Kidney epithelial cell (primary cell): Measurements from ENCODE around the gene SPTBN1. TPM values are rescaled to one million over a fixed set of nuclear protein-coding genes. Genes with fewer than 3 reads are reported as not detected.

ENCODE experiments used
- DNase-seq: peaks from one replicate; pipeline ENCODE4 v3.0.0-alpha.2; 2010; ENCODE audit warnings: low read depth
- H3K27me3 ChIP-seq: 2 replicates; pipeline ENCODE4 v1.6.0; 2011; ENCODE audit warnings: low read length; ENCODE audit not compliant: control insufficient read depth, insufficient read depth
- H3K36me3 ChIP-seq: 2 replicates; pipeline ENCODE4 v1.5.1; 2011; ENCODE audit warnings: low read length; ENCODE audit not compliant: control insufficient read depth, insufficient read depth
- H3K4me3 ChIP-seq: 2 replicates; pipeline ENCODE4 v1.5.1; 2011; ENCODE audit warnings: low read depth, mild to moderate bottlenecking, control low read depth, low read length
- CTCF ChIP-seq: IDR thresholded peaks from 2 replicates; pipeline ENCODE4 v1.5.1; 2011; ENCODE audit warnings: mild to moderate bottlenecking, moderate library complexity, low read length, control low read depth, inconsistent platforms; ENCODE audit not compliant: insufficient read depth, poor library complexity, severe bottlenecking
- total RNA-seq: library from RNA; depleted of rRNA; stranded (reverse); fragments of >200 nt; gene quantifications from 2 replicates; pipeline ENCODE4 v1.2.3, GENCODE V29; 2015

The SPTBN1 gene
- total RNA-seq, 1 donor from 2014 or later, result 492 TPM

- H3K27me3 ChIP-seq, result no peaks in the 10 kb centered on the region
- no peak for DNase-seq
- no peak overlapping the region for H3K4me3 ChIP-seq
- TF ChIP-seq CTCF, result no peak
- no peaks in the 10 kb centered on the region for H3K36me3 ChIP-seq
These were observed 11.6 kb upstream of the SPTBN1 start for GRCh38 chr2:54444503-54444902.

GRCh38 chr2:54446122-54446521, 10.0 kb upstream of the SPTBN1 start:
- no peaks in the 10 kb centered on the region for H3K27me3 ChIP-seq
- no peak for TF ChIP-seq CTCF
- no peak for DNase-seq
- H3K36me3 ChIP-seq, result no peaks in the 10 kb centered on the region
- no peak overlapping the region for H3K4me3 ChIP-seq

- Histone ChIP-seq H3K4me3 (no peak overlapping the region), H3K36me3 (no peaks in the 10 kb centered on the region), H3K27me3 (no peaks in the 10 kb centered on the region)
- no peak for DNase-seq
- TF ChIP-seq CTCF, result no peak
These were observed 9.5 kb upstream of the SPTBN1 start for GRCh38 chr2:54446625-54447024.

GRCh38 chr2:54454548-54455130, 1.5 kb upstream of the SPTBN1 start:
- no peak for TF ChIP-seq CTCF
- no peak for DNase-seq
- H3K36me3 ChIP-seq, result no peaks in the 10 kb centered on the region
- peak overlapping the region; percentile 81 for H3K4me3 ChIP-seq
- no peaks in the 10 kb centered on the region for H3K27me3 ChIP-seq

- TF ChIP-seq CTCF, result no peak
- Histone ChIP-seq H3K4me3 (peak overlapping the region; percentile 81), H3K27me3 (no peaks in the 10 kb centered on the region), H3K36me3 (no peaks in the 10 kb centered on the region)
- DNase-seq, result no peak
These were observed 980 bp upstream of the SPTBN1 start for GRCh38 chr2:54455131-54455562.

- DNase-seq, result no peak
- Histone ChIP-seq H3K4me3 (peak overlapping the region; percentile 81), H3K36me3 (no peaks in the 10 kb centered on the region), H3K27me3 (no peaks in the 10 kb centered on the region)
- TF ChIP-seq CTCF, result no peak
These were observed 160 bp downstream of the SPTBN1 start for GRCh38 chr2:54456362-54456611.
